ENCODE measurements around the gene VPS50.

DNA sequence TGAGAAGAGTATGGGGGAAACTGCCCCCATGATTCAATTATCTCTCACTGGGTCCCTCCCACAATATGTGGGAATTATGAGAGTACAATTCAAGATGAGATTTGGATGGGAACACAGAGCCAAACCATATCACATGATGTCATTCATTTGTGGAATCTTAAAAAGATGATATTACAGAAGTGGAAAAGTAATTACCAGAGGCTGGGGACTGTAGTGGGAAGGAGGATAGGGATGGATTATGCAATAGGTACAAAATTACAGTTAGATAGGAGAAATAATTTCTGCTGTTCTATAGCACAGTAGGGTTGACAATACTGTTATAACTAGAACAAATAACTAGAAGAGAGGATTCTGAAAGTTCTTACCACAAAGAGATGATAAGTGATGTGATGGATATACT, 141.4 kb downstream of the VPS50 start:
- TF ChIP-seq EZH2phosphoT487 (IDR thresholded peaks at IDR 0.05; ENCODE audit: borderline replicate concordance): no peak
- TF ChIP-seq, protein P1, sequence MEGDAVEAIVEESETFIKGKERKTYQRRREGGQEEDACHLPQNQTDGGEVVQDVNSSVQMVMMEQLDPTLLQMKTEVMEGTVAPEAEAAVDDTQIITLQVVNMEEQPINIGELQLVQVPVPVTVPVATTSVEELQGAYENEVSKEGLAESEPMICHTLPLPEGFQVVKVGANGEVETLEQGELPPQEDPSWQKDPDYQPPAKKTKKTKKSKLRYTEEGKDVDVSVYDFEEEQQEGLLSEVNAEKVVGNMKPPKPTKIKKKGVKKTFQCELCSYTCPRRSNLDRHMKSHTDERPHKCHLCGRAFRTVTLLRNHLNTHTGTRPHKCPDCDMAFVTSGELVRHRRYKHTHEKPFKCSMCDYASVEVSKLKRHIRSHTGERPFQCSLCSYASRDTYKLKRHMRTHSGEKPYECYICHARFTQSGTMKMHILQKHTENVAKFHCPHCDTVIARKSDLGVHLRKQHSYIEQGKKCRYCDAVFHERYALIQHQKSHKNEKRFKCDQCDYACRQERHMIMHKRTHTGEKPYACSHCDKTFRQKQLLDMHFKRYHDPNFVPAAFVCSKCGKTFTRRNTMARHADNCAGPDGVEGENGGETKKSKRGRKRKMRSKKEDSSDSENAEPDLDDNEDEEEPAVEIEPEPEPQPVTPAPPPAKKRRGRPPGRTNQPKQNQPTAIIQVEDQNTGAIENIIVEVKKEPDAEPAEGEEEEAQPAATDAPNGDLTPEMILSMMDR (conservative IDR thresholded peaks at IDR 0.05; ENCODE audit: low read length): no peak

Measured in Loucy (cell line).